Sciatic nerve (tissue), 2 donors: ENCODE measurements around the gene MLIP. TPM values are rescaled to one million over a fixed set of nuclear protein-coding genes. Genes with fewer than 3 reads are reported as not detected.

Experiments used
- ATAC-seq: fragments of 200-7000 bp; cut with Tn5 transposase; one replicate; pipeline ENCODE4 v1.9.1; 2020; ENCODE audit warnings: mild to moderate bottlenecking, moderate library complexity
- DNase-seq: peaks from one replicate; pipeline ENCODE4 v3.0.0-alpha.2; 2020; ENCODE audit warnings: low spot score
- intact Hi-C: fragments of 100-400 bp; cut with DNase I; formaldehyde crosslinking; loops from one replicate; pipeline ENCODE4 v1.14.2; 2022
- total RNA-seq: library from RNA; stranded (reverse); fragmentation: NEBNext Ultra II Directional; extraction: Animal tissue kit (Norgen Biotek cat#: 25700); gene quantifications from one replicate; pipeline ENCODE4 v1.2.1, GENCODE V29; 2021
- donor health status: DM: no; HTN: no; CAD: no.
- donor health status: DM: no; HTN: no; CAD: no.

MLIP gene
- total RNA-seq, 1 donor from 2014 or later, result 396 TPM

DNA sequence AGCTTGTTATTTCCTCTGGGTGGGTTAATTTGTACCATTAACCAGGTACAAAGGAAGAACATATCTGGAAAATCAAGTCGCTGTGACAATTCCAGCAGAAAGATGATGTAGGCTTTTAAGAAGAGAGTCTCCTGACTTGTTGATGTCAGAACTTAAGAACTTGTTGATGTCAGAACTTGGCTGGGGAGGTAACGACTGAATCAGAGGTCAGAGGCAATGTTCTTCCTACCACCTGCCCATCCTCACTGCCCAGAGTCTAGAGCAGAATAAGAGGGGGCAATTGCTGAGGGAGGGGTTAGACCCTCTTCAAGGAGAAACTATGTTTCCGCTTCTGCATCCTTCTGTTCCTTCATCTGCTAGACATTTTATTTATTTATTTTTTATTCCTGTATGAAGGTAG, 18.9 kb downstream of the MLIP start:
- DNase-seq, result no peak
- intact Hi-C loops, result no loop called here
- no peak for ATAC-seq

DNA sequence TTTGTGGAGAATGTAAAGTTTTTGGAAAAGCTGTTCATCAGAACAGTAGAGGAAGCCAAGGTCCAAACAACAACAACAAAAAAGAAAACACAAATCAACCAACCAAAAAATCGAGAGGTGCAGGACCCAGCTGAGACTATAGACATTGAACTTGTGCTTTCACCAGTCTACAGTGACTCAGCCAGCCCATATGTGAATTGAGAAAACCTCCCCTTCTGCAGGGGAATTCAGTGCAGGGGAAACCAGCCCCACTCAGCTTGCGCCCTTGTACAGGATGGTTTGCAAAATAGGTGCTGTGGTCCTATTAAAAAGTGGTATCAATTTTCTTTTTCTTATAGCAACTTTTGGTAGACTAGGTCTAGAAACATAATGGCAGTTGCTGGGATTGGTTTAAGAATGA, 21.3 kb downstream of the MLIP start:
- ATAC-seq (no peak), DNase-seq (no peak)
- intact Hi-C loops, result no loop called here

DNA sequence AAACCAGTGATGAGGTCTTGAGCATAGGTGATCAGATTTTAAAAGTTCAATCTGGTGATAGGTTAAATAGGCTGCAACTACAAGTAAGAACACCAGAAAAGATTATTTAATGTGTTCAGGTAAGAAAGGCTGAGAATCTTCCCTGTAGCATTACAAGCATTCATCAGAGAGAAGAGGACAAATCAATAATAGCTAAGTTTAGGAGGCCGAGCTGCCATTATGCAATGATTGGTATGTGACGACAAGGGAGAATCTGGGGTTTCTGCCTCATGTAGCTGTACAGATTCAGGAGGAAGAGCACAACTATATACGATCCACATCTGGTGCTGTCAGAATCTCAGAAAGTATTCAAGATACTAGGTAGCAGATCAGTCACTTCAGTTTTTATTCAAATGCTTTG, 21.9 kb downstream of the MLIP start:
- DNase-seq (no peak), ATAC-seq (no peak)
- intact Hi-C loops, result no loop called here

DNA sequence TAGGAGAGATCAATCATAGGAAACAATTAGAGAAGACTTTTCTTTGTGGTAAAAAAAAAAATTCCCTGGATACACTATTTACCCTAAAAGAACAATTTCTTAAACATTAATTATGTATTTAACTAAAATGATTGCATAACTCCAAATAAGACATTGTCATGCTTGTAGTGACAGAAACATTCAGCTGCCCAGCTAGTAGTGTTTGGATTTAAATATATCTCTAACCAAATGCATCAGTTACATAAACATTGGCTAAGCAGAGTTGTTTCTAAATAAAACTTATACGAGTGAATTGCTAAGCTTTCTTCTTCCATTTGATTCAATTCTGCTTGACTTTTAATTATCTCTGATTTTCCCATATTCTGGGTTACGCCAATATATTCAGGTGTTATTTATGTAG, 23.7 kb downstream of the MLIP start:
- intact Hi-C loops, result no loop called here
- ATAC-seq, result no peak
- no peak for DNase-seq

DNA sequence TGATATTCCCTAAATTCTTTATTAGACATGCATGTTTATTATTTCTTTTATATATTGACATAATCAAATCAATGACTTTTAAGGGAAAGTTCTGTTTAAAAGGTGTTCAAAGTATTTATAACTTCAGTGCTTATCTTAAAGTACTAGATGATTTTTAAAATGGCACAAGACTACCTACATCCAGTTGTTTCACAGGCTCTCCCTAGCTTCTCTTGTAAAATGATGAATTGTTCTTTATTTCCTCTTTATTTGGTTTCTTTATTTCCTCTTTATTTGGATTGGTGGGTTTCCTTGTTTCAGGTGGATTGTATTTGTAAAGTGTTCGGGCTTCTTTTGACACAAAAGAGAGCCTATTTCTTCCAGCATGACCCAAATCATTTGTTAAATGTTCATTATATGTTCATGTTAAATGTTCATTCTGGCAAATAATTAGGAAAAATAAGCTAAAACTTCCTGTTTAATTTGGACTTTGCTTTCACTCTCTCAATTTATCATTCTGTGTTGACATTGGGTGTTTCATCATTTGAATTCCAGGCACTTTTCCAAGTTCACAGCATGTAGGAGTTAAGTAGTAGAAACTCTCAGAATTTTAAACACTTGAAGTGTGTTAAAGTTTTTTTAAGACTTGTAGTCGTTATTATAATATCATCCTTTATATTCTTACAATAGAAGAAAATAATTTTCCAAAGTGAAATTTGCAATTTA, 24.6 kb downstream of the MLIP start:
- intact Hi-C loops, result no loop called here
- ATAC-seq (no peak), DNase-seq (no peak)

DNA sequence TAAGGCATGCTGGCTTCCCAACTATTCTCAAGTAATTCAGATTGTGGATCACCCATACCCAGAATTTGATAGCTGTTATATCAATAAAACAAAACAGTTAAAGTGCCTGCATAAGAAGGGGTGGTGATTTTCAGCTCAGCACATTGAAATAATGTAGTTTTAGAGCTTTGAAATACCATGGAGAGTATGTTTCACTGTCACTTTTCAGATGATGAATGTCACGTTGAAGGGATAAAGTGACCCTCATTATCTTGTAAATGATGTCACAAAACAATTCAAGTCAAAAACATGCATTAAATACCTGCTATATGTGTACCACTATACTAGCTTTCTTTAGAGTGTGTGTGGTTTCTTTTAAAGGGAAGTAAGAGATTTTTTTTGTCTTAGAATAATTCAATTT, 27.6 kb downstream of the MLIP start:
- intact Hi-C loops, result no loop called here
- ATAC-seq, result no peak

DNA sequence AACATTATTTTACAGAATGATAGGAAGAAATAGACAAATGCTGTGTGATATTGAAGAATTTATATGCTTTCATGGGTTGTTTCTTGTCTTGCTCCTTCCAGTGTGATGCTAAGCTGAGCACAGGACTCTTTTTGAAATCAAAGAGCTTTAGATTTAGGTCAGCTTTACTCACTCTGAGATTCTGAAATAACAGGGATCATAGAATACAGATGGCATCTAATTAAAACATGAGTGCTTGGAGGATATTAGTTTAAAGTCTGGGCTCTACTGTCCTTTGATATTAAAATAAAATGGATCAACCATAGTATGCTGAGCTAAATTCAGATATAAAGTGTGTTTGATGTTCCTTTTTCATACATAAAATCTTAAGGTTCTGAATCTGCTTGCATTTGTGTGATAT, 29.6 kb downstream of the MLIP start:
- ATAC-seq, result no peak
- DNase-seq, result no peak
- intact Hi-C loops, result no loop called here

More for the DNA sequence above, 27.6 kb downstream of the MLIP start:
- no peak for DNase-seq

DNA sequence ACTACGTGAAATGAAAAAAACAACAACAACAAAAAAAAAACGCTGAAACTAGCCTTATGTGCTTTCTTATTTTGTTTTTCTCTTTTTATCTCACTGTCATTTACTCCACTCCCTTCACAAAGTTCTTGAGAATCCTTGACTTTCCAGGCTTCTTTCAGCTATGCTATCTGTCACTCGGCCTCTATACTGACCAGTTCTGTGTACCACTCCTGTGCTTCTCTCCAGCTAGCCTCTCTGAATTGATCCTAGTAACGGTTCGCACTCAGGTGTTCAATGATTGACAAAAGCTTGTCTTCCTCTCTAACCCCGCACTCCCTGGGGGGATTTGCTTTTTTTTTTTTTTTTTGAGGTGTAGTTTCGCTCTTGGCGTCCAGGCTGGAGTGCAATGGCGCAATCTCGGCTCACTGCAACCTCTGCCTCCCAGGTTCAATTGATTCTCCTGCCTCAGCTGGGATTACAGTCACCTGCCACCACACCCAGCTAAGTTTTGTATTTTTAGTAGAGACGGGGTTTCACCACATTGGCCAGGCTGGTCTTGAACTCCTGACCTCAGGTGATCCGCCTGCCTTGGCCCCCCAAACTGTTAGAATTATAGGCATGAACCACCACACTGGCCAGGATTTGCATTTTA, 31.8 kb downstream of the MLIP start:
- no peak for DNase-seq
- no peak for ATAC-seq
- intact Hi-C loops, result no loop called here

DNA sequence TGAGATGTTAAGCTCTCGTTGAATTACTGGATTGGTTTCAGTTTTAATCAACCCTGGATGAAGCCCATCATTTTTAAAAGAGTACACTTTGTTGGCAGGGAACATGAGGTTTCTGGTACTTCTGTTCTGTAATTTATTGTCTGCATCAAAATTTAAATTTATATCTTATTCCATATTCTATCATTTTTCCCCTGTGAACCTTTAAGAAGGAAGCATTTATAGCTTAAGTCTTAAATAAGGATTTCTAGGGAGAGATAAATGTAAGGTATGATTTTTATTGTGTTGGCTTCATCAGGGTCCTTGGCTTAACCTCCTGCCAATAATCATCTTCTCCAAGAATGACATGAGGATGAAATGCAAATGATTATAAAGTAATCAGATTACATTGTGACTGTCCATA, 40.6 kb downstream of the MLIP start:
- DNase-seq (no peak), ATAC-seq (no peak)
- intact Hi-C loops, result no loop called here

DNA sequence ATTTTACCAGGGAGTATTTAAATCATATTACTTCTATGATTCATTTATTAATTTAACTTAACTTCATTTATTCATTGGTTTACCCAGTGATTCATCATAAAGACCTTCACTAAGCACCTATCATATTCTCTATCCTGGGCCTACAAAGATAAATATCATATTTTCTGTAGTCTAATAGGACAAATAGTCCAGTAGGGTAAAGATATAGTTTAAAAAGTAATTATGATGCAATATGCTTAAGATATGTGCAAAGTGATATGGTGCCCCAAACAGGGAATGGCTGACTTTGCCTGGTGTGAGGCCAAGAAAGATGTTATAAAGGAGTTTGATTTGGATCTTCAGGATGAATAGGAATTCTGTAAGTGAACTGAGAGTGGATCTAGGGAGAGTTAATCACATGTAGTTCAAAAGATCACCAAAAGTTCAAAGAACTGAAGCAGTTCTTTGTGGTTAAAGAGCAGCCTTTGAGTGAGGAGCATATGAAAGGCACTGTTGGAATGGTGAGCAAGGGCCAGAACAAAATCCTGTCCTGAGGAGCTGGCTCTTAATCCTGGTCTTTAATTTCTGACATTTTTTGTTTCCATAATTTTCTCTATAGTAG, 45.5 kb downstream of the MLIP start:
- ATAC-seq (no peak), DNase-seq (no peak)
- intact Hi-C loops, result no loop called here

DNA sequence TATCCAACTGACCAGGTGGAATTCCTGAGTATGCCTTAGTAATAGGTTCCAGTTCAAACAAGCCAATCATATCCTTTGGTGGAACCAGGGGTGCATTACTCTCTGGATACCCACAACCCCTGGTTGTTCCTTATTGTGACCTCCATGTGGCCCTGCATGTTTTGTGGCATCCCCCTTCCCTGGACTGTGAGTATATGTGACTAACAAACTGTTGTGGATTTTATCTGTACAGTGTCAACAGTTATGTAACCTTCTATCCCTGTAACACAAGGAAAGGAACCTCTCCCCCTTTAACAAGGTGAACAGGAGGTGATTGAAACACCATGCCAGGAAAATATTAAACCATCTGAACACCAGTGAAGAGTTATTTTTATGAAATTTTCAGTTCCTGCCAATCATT, 46.2 kb downstream of the MLIP start:
- DNase-seq, result no peak
- ATAC-seq, result no peak
- intact Hi-C loops, result no loop called here

DNA sequence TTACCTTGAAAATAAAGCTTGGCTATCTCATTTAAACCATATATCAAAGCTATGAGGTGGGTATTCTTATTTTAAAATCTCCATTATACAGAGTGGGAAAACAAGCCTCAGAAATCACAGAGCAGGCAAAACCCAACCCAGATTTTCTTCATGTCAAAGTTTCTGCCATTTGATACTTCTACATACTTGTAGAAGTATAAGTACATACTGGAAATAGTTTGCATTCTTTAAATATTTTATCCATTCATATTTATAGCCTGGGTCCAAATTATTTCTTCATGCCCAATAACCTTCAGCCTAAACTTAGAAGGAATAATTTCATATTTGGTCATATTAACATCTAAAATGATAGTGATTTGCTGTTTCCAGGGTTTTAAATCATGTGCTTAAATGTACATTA, 61.8 kb downstream of the MLIP start:
- DNase-seq, result no peak
- ATAC-seq, result no peak
- intact Hi-C loops, result no loop called here

DNA sequence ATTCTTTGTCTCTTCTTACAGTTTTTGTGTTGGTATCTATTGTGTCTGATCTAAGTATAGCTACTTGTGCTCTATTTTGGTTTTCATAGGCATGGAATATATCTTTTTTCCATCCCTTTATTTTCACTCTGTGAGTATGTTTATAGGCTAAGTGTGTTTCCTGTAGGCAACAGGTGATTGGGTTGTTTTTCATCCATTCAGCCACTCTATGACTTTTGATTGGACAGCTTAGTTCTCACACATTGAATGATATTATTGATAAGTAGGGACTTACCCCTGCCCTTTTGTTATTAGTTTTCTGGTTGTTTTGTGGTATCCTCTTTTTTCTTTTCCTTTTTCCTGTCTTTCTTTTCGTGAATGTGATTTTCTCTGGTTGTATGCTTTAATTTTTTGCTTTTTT, 67.9 kb downstream of the MLIP start:
- intact Hi-C loops, result no loop called here
- ATAC-seq, result no peak

DNA sequence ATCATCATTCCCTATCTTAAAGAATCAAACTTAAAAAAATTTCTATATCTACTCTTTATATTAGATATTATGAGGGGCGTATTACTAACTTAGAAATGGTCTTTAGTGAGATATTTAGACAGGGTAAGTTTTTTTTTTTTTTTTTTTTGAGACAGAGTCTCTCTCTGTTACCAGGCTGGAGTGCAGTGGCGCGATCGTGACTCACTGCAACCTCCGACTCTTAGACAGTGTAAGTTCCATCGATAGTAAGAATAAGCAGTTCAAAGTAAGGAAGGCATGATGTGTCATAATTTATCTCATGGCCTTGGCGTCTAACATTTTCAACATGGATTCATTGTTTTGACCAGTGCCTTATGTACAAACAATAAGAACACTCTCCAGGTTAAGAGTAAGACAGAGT, 72.4 kb downstream of the MLIP start:
- intact Hi-C loops, result no loop called here
- ATAC-seq, result no peak
- no peak for DNase-seq

More for the DNA sequence above, 67.9 kb downstream of the MLIP start:
- no peak for DNase-seq

DNA sequence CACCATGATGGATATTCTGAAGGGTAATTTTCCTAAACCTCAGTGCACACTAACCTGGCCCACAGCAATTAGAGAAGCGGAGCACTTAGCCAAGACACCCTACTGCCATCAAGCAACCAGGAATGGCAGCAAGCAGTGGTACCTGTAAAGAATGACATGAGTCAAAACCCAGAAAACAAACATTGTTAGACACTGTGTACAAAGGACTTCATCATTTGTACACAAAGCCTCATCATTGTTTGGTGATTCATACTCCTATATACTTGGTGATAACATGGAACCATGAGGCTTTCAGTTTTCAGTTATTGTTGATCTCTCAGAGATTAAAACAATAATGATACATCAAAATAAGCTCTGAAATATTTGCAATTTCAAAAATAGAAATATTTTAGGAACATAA, 74.6 kb downstream of the MLIP start:
- DNase-seq (no peak), ATAC-seq (no peak)
- intact Hi-C loops, result no loop called here

DNA sequence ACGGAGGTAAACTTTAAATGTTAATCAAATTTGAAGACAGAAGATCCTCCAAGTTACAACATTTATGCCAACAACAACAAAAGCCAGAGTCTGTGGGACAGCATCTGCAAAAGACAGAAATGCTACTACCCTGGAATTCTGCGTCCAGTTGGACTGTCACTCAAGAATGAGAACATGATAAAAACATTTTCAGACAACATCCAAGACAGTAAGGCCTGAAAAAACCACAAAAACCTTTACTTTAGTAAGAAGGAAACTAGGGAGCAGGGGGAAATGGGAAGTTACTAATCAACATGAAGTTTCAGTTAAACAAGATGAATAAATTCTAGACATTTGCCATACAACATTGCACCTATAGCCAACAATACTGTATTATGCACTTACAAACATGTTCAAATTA, 77.6 kb downstream of the MLIP start:
- DNase-seq (no peak), ATAC-seq (no peak)
- intact Hi-C loops, result no loop called here

DNA sequence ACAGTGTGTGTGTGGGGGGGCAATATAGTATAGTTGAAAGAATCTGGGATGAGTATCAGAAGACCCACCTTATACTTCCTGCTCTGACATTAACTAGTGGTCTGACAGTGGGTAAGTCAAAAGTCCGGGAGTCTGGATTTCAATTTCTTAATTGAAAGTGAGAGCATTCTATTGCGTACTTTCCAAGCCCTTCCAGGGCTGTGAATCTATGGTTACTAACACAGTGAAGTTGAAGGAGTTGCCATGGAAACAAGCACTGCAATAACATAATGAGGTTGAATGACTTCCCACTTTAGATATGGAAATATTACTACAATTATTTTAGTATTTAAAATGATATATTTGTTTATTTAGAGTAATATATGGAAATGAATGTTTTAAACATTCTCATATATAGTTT, 80.2 kb downstream of the MLIP start:
- no peak for DNase-seq
- peak; percentile 17 for ATAC-seq
- intact Hi-C loops, result no loop called here

DNA sequence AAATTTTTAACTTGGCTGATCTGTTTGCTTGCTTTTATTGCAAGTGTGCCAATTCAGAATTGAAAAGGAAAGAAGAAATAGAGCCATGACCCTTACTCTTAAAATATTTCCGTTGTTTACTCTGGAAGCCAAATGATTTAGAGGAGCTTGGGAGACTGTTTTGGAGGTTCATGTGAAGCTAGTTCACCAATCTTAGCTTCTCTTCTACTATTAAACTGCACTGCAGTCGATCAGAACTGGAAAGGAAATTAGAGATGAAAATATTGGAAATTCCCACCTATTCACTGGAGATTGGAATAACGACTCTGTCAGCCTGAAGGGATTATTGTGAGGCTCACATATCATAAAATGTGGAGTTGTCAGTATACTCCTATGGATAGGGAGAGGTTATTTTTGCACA, 81.8 kb downstream of the MLIP start:
- DNase-seq (no peak), ATAC-seq (peak; percentile 74)
- intact Hi-C loops, result no loop called here

DNA sequence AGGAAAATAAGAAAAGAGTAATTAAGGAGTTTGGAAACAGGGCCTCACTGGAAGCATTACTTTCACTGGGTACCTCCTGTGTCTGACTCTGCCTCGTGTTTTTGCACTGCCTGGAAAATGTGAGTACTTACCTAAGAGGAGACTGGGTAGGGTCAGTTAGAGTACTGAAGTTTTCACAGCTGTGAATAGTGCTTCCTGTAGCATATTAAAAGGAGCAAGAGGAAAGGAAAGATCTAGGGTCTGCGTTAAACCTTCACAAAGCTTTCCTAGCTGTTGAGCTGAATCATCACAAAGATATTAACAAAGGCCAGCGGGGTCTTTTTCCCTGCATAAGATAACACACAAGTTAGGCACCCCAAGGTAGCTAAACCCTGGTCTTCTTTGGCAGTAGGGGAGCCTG, 82.3 kb downstream of the MLIP start:
- DNase-seq (no peak), ATAC-seq (peak; percentile 68)
- intact Hi-C loops, result no loop called here

DNA sequence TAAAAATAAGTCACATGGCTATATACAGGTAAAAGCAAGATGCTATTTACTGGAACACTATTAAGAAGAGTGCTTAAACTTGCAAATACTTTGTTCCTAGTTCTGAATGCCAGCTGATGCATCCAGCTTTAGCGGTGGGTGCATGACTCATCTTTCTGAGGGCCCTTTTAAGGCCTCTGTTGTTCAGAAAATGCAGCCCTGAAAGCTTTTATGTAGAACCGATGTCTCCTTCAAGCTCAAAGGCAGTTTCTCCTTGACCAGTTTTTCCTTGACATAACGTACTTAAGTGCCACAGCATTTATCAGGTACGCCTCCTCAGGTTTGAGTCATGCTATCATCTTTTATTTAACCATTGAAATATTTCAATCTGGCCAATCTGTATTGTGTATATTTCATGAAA, 82.8 kb downstream of the MLIP start:
- intact Hi-C loops, result no loop called here
- peak; percentile 74 for ATAC-seq
- DNase-seq, result no peak

DNA sequence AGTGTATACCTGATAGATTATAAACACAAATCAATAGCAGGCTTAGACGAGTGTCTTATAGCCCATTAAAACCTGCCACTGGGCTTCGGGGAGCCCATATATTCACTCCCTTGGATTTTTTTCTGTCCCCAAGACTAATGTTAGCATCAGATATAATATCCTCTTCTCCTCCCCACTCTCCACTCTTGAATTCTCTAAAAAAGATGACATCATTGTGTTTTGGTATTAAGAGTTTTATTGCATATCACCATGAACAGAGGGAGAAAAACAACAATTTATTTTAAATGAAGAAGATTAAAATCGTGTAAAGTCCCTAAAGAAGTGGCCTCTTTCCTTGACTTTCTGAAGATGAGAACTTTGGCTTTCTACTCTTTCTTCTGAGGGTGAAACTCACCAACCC, 84.4 kb downstream of the MLIP start:
- intact Hi-C loops, result no loop called here
- DNase-seq (no peak), ATAC-seq (no peak)
